Stimulated activated CD8-positive, alpha-beta memory T cell treated with anti-CD3 and anti-CD28 coated beads, Interleukin-12 subunit alpha, Interleukin-12 subunit beta, amount 100 ng/mL, for 1 hour (primary cell): ENCODE results near the gene ADCY1.

Source experiments
- DNase-seq: peaks from one replicate; pipeline ENCODE4 v3.0.0-alpha.2; 2020; ENCODE audit warnings: low read depth

Gene ADCY1

DNA sequence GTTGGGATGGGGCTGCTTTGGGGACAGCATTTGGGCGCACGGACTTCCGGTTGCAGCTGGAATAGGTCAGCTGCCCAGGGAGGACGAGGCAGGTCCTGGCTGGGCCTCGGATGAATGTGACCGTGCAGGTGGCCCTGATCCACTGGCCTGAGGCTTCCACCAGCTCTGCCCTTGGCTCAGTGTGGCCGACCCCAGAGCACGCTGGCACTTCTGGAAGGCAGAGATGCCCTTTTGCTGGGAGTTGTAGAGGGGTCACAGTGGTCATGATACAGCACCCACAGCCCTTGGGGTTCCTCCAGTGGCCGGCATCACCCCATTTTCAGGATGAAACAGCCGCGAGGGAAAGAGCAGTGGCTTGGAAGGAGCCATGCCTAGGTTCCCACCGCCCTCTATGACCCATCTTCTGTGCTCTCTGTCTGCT, 19.0 kb downstream of the ADCY1 start:
- DNase-seq: no peak

DNA sequence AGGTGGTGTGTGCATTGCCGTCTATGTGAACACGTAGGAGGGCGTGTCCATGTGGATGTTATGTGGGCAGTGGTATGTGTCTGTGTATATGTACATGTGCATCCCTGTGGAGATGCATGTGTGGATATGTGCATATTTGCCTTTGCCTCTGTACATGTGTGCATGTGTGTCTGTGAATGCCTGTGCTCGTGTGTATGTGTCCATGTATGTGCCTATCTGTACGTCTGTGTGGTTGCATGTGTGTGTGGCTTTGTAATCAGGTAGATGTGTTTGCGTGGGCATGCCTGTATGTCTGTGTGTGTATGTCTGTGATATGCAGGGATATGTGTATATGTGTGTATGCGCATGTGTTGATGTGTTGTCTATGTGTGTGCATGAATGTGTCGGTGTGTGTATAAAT, 19.7 kb downstream of the ADCY1 start:
- DNase-seq: no peak

DNA sequence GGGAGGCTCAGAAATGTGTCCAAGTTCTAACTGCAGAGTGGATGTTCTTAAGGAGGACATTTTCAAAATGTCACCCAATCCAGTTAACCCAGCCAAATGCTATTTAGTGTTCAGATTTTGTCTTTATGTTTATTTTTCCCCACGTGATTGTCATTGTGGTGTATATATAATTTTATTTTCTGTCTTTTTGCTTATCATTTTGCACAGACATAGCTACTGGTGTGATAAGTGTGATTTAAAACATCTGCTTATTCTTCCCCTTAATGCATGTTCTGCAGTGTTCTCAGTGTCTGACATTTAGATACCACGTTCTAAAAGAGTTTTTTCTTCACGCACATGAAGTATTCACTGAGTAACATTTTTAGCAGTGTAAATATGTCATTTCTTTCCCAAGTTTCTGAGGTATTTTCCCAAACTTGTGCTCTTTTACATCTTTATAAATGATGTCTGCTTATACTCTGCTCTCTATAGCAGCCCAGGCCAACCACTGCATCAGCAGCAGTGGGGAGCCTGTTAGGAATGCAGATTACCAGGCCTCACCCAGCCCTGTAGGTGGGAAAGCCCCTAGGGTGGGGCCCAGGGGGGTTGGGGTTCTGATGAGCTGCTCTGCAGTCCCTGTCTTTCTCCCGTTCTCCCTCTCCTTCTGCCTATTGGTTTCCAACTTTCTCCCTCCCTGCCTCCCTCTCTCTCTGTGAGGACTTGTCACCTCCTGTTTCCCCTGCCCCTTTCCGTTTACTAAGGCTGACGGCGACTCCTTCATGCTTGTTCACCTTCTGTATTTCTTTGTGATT, 20.8 kb downstream of the ADCY1 start:
- DNase-seq: no peak

DNA sequence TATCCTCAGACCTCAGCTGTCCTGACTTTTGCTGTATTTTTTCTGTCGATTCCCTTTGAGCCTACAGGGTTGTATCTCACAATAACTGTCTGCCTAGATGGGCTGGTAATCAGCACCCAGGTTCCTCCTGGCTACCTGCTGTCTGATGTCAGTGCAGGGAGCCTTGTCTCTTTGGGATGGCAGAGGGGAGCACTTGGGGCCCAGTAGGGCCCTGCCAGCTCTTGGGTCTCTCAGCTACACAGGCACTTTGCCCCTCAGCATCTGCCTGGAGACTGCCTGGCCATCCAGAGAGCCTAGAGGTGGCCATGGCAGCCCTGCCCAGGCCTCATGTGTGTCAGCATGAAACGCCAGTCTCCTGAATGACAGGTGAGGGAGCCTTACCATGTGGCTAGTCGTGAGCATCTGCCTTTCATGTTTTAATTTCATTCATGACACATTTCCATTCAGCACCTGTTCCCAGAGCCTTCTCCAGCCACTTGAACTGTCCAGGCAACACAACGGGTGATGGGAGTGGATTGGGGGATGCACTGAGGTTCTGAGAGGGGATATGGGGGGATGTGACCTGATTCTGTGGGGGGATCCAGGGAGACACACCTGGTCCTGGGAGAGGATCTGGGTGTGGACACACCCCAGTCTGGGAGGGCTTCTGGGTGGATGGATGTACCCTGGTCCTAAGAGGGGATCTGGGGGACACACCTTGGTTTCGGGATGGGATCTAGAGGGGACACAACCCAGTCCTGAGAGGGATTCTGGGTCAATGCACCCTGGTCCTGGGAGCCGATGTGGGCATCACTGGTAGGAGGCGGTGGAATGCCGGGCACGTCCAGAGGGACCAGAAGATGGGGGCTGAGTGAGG, 21.9 kb downstream of the ADCY1 start:
- no peak for DNase-seq

DNA sequence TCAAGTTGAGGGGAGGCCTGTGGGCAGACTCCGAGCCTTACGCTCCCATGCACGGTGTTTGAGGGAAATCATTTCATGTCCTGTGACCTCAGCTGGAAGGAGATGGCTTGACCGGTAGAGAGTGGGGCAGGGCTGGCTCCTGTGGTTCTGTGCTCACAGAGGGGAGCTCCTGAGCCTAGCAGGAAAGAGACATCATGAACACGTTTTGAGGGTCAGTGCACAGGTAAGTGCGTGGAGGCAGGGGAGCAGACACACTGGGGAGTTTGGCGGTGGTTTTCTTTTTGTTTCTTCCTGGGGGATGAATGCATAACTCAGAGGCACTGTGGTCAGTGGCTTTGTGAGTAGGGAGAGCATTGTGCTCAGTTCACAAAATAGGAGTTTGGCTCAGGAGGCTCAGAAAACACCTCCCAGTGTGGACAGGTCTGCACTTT, 22.5 kb downstream of the ADCY1 start:
- DNase-seq: no peak

DNA sequence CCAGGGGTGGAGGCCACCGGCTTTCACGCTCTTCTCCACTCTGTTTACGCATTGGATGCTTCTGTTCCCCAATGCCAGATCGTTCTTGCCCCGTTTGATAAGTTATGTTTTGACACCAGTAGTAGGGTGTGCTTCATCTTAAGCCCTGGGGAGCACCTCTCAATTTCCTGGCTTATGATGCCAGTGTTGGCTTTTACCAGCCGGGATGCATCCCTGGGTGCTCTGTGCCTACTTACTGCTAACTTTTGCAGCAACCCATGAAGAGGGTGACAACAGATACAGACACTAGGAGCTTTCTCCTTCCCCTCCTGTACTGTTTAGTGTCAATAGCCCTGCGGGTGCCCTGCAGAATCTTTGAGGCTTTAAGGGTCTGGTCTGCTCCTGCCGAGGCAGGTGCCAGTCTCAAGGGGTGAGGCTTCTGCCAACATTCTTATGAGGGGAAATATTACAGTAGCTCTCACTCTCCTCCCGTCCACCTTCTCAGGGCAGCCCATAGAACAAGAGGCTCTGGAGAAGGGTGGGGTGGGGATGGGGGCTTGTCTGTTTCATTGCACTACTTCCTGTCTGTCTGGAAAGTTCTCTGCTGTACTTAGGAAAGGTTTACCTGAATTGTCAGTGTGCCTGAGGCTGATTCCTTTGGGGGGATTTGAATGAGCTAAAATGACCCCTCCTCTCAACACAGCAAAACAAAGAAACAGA, 23.3 kb downstream of the ADCY1 start:
- DNase-seq: no peak

DNA sequence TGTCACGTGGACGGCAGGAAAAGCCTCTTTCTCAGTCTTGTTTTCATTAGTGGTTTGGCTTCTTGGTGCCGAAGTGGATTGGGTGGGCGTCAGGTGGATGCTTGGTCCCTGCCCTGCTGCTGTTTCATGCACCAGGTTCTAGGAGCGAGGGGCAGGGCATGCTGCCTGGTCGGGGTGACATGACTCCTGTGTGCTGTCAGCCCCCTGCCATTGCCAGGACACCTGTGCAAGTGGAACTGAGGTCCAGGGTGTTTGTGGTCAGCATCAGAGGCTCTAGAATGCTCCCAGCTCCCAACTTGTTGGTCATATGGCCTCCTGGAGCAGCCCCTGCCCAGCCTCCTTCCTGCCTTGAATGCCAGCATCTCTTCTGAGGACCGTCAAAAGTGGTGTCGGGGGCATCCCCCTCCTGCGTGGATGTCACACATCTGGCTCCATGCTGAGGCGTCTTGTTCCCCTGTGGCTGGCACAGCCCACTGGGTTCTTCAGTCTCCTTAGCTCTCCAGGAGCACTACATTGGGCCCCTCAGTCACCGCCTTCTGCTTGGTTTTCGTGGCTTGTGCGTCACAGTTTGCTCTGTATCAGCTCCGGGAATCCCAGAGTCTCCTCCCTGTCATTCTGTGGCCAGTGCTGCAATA, 24.8 kb downstream of the ADCY1 start:
- no peak for DNase-seq

DNA sequence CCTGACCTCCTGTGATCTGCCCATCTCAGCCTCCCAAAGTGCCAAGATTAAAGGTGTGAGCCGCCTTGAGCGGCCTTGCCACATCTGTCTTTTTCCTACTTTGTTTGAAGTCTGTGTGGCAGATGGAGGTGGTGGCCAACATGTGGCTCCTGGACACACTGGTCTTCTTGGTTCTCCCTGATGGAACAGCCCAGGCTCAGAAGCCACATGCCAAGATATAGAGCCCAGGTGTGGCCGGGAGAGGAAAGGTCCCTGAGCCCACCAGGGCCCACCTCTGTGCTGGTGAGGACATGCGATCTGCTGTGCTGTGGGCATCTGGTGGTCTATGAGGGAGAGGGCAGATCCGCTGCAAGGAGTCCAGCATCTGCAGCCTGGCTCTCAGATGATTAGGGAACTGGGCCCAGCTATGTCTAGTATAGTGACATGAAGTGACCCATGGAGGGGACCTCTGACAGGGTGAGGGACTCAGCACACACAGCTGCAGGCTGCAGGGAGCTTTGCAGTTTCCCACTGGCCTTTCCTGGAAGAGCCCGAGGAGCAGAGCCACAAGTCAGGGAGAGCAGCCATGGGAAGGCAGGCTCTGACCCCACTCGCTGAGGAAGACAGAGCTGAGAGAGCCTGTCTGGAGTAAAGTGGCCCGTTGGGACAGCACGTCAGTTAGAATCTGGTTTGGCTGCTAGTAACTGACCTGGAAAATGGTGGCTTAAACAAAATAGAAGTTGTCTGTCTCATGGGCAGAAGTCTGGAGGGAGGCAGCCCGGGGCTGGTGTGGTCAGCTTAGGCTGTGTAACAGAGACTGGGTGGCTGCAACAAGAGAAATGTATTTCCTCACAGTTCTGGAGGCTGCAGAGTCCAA, 25.9 kb downstream of the ADCY1 start:
- DNase-seq: no peak

DNA sequence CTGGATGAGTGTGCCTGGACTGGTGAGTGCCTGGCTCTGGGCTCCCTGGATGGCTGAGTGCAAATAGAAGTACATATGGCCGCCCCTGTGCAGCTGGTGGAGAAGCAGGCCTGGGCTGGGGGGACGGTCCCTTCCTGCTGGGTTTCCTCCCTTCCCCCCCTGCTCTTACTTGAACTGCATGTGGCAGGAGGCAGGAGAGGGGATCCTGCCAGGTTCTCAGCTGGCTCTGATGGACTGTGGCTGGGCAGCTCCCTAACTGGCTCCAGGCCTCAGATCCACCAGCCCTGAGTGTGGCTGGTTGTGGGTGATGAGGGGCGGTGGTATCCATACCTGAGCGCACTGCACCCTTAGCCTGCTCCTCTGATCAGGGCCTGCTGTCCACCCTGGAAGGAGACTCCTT, 26.9 kb downstream of the ADCY1 start:
- DNase-seq: no peak

DNA sequence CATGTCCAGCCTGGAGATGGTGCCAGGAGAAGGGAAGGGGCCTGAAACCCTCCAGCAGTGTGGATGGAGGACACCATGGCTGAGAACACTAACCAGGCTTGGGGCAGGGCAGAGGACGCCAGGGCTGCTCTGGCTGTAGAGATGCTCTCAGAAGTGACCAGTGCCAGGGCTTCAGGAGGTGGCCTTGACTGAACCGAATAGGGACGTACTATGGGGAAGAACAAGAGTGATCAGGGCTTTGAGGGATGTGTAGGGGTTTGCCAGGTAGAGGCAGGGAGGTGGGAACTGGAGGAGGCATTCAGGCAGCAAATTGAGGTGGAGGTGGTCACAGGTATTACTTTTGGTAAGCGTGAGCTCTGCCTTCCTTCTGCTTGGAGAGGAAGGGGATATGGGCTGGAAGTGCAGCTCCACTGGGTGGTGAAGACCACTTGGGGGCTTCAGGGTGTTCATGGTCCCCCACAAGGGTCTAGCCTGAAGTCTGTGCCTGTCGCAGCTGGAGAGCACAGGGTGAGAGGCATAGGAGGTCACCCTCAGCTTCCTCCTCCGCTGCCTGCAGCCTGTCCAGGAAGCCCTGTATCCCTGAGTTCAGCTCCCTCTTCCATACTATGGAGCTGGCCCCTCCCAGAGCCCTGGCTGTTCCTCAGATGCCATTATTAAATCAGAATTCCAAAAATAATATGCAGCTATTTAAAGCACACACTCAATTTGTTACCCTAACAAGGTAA, 27.8 kb downstream of the ADCY1 start:
- DNase-seq: no peak

DNA sequence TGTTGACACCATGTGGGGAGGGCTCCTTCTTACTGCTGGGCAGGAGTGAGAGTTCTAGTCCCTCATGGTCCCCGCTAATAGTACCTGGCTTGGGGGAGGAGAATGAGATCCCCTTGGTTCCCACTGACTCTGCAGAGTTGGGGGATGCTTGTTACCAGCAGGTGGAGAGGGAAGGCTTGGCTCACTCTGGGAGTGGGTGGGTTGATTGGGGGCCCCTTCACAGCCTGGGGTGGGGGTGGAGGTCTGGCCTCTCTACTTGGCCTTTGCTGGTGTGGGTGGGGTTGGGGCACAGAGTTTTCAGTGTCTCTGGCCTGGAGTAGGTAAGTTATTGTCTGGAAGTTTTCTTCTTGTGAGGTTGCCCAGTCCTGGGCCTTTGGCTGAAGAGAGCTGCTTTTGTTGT, 31.9 kb downstream of the ADCY1 start:
- DNase-seq: no peak

DNA sequence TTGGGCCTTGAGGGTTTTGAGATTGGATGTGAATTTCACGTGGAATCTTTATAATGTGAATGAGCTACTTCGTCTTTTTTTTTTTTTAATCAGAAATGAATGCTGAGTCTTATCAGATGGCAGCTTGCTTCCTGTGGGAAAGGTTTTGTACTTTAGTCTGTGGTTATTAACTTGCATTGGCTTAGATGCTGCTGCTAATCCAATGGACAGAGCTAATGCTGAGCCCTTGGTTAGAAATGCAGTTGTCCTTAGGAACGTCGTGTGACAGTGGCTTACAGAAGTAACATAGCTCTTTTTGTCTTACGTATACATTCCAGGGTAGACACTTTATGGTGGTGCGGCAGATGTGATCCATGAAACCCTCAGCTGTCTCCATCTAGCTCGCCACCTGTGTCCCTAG, 32.8 kb downstream of the ADCY1 start:
- DNase-seq: no peak

DNA sequence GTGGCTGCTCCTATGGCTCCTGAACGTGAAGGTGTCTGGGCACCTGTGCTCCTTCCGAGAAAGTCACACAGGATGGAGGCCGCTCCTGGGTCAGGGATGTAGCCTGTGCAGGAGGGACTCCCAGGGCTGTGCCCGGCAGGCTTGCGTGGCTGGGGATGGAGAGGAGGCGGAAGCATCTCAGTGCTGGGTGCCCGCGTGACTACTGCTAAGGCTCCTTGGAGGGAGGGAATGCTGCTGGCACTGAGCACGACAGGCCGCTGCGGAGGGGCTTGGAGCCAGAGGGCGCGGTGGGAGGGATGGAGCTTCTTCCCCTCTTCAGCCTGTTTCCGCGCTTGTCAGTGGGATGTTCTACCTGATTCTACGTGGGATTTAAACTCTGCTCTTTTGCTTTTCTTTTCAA, 35.0 kb downstream of the ADCY1 start:
- no peak for DNase-seq

DNA sequence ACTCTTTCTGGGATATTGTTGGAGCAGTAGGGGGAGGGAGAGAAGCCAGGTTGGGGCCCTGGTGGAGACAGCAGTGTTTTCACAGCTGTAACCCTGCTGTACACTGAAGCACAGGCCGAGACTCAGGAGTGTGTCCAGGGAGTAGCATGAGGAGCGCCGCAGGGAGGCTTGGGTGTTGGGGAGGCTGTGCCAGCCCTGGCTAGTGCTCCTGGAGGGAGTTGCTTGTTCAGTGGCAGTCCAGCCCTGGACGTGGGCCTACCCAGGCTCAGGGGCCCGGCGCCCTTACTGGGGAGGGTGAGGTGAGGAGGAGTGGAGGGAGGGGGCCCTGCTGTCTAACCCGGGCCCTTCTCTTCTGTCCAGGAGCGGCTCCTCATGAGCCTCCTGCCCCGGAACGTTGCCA, 35.9 kb downstream of the ADCY1 start:
- no peak for DNase-seq

DNA sequence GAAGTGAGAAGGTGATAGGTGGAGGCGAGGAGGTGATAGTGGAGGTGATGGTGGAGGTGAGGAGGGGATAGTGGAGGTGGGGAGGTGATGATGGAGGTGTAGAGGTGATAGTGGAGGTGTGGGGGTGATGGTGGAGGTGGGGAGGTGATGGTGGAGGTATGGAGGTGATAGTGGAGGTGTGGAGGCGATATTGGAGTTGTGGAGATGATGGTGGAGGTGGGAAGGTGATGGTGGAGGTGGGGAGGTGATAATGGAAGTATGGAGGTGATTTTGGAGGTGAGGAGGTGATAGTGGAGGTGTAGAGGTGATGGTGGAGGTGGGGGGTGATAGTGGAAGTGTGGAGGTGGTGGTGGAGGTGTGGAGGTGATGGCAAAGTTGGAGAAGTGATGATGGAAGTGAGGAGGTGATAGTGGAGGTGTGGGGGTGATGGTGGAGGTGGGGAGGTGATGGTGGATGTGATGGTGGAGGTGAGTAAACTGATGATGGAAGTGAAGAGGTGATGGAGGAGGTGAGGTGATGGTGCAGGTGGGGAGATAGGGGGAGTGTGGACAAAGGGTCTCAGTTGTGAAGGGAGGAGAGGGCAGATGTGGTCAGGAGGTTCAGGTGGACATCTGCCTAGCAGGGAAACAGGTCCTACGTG, 36.6 kb downstream of the ADCY1 start:
- DNase-seq: no peak

DNA sequence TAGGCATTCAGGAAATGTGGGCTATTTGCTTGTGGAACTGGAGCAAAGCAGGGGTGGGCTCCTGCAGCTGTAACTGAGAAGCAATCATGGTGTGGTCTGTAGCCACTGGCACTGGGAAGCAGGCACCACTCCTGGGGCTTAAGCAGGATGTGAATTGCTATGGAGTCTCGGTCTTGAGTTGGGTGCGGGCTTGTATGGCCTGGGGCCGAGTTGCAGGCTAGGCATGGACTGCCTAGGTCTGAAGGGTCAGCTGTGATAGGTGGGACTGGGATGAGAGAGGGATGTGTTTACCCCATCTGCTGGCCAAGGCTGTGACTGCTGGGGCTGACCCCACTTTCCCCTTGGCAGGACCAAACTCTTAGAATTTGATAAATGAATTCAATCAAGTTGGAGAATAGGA, 43.0 kb downstream of the ADCY1 start:
- no peak for DNase-seq

DNA sequence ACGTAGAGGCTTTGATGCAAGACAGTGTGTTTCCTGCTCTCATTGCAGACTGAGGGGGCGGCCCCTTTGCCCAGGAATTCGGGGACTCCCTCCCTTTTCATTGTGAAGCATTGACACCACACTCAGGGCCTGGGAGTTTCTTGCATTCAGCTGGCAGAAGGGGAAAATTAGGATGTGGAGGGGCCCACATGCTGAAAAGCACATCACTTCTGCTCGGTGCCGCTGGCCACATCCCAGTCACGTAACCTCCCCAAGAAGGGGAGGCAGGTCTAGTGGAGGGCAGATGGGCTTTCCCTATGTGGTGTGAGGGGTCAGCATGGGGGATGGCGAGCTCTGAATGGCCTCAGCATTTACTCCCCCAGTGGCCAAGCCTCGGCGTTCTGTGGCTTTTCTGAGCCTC, 47.9 kb downstream of the ADCY1 start:
- no peak for DNase-seq

DNA sequence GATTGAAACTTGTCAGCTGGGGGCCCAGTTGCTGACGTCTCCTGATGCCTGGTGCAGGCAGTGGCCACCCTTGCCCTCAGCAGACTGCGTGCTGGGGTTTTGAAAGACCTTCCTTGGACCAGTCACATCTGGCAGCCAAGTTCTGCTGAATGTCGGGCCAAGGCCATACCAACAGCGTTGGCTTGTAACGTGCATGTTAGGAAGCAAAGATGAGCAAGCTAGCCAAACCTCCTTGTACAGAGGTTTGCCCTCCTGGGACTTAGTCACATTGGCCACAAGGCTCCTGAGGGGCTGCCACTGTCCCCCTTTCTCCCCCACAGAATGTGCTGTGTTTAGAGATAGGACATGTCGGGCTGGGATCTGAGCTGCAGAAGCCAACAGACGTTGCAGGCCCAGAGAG, 49.0 kb downstream of the ADCY1 start:
- no peak for DNase-seq

DNA sequence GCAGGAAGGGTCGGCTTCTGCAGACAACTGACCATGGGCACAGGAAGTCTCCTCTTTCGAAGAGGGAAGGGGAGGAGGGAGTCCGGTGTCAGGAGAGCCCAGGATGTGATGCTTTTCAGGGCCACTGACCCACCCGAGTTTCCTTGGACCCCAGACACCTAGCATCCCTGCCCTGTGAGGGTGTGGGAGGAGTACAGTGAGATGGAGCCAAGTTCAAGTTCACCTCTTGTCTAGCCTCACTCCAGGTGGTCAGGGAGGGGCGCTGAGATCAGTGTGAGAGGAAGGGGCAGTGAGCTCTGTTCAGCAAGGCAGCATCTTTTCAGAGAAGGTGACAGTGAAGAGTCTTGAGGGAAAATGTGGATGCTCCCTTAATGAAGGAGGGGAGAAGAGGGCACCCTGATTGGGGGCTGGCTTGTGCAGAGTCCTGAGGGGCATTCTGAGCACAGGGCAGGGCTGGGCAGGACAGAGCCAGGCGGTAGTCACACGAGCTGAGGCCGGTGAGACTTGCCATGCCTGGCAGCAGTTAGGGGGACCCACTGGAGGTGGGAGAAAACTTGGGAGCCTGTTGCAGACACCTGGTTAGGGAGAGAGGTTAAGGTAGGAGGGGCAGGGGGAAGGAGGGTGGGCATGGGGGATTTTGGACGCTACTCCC, 49.7 kb downstream of the ADCY1 start:
- no peak for DNase-seq

DNA sequence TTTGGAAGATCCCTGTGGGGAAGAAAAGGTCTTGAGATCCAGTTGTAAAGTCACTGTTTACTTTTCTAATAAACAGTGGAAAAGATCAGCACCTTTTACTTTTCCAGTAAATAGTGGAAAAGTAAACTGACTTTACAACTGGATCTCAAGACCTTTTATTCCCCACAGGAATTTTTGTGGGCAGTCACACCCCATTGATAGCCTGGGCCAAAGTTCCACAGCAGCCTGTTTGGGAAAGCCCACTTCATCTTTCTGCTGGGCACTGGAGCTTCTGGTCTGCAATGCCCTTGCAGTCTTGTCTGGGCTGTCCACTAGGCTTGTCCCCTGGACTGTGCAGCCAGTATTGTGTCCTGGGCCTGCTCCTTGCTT, 50.2 kb downstream of the ADCY1 start:
- no peak for DNase-seq
